ENCODE results near the gene INPP4A.

DNA sequence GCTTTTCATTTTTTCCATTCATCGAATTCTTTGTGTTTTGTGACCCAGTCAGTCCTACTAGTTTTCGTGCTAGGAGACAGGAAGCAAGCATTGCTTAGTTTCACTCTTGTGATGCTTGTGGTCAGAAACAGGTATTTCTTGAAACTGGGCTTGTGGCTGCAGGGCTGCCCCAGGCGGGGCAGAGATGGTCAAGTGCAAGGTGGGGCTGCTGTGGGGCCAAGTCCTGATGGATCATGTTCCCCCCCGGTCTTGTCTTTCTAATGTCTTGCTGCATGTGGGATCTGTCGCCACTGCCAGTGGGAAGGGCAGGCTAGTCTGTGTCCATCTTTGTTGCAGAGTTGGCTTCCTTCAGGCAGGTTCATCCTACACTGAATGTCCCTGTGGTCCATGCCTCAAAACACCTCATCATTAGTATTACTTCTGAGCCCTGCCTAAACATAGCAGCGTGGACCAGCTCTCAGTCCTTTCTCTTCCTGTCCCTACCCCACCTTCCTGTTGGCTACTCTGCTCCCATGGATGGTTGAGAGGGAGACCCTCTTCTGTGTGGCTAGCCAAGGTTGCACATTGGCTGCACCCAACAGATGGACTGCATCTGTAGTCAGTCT is 38.7 kb downstream of the INPP4A start:
- TF ChIP-seq ZNF133 (tag by site-specific recombination; IDR thresholded peaks at IDR 0.05) (no peak), ZNF544 (tag by site-specific recombination; IDR thresholded peaks at IDR 0.05) (no peak), TRIM28 (IDR thresholded peaks at IDR 0.05; ENCODE audit: borderline replicate concordance, low read length) (no peak), ZNF274 (IDR thresholded peaks at IDR 0.05; ENCODE audit: low read length) (no peak), ZNF274 (tag by site-specific recombination; IDR thresholded peaks at IDR 0.05; ENCODE audit: borderline replicate concordance) (no peak), ZSCAN18 (tag by site-specific recombination; IDR thresholded peaks at IDR 0.05) (no peak), ZNF341 (tag by site-specific recombination; IDR thresholded peaks at IDR 0.05; ENCODE audit: low read depth) (no peak), ZNF114 (tag by site-specific recombination; IDR thresholded peaks at IDR 0.05) (no peak), REST (tag by site-specific recombination; IDR thresholded peaks at IDR 0.05) (no peak), ZNF747 (tag by site-specific recombination; IDR thresholded peaks at IDR 0.05) (no peak)
- TF ChIP-seq, protein P1, sequence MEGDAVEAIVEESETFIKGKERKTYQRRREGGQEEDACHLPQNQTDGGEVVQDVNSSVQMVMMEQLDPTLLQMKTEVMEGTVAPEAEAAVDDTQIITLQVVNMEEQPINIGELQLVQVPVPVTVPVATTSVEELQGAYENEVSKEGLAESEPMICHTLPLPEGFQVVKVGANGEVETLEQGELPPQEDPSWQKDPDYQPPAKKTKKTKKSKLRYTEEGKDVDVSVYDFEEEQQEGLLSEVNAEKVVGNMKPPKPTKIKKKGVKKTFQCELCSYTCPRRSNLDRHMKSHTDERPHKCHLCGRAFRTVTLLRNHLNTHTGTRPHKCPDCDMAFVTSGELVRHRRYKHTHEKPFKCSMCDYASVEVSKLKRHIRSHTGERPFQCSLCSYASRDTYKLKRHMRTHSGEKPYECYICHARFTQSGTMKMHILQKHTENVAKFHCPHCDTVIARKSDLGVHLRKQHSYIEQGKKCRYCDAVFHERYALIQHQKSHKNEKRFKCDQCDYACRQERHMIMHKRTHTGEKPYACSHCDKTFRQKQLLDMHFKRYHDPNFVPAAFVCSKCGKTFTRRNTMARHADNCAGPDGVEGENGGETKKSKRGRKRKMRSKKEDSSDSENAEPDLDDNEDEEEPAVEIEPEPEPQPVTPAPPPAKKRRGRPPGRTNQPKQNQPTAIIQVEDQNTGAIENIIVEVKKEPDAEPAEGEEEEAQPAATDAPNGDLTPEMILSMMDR (tag by site-specific recombination; IDR thresholded peaks at IDR 0.05), result no peak
- TF ChIP-seq, protein P2, sequence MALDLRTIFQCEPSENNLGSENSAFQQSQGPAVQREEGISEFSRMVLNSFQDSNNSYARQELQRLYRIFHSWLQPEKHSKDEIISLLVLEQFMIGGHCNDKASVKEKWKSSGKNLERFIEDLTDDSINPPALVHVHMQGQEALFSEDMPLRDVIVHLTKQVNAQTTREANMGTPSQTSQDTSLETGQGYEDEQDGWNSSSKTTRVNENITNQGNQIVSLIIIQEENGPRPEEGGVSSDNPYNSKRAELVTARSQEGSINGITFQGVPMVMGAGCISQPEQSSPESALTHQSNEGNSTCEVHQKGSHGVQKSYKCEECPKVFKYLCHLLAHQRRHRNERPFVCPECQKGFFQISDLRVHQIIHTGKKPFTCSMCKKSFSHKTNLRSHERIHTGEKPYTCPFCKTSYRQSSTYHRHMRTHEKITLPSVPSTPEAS (tag by site-specific recombination; IDR thresholded peaks at IDR 0.05), result no peak

All from HEK293 (cell line).